Rectal smooth muscle tissue (tissue), 1 donor: ENCODE data around the gene IL18.

Source experiments
- H3K27ac ChIP-seq: one replicate; pipeline ENCODE4 v1.7.0; 2013; ENCODE audit warnings: low read depth, low read length, inconsistent platforms
- H3K27me3 ChIP-seq: one replicate; pipeline ENCODE4 v1.7.0; 2013; ENCODE audit warnings: low read length; ENCODE audit not compliant: control insufficient read depth, insufficient read depth
- H3K36me3 ChIP-seq: one replicate; pipeline ENCODE4 v1.7.0; 2013; ENCODE audit warnings: low read length; ENCODE audit not compliant: control insufficient read depth, insufficient read depth
- H3K4me1 ChIP-seq: one replicate; pipeline ENCODE4 v1.7.0; 2013; ENCODE audit warnings: low read length; ENCODE audit not compliant: control insufficient read depth, insufficient read depth
- H3K4me3 ChIP-seq: one replicate; pipeline ENCODE4 v1.7.0; 2013; ENCODE audit warnings: low read length
- H3K9ac ChIP-seq: one replicate; pipeline ENCODE4 v1.7.0; 2013; ENCODE audit warnings: low read length

Gene IL18

GRCh38 chr11:112132737-112133136, 31.2 kb downstream of the IL18 start:
- H3K27ac ChIP-seq = no peak overlapping the region
- no peak overlapping the region for H3K4me3 ChIP-seq
- H3K36me3 ChIP-seq = no peaks in the 10 kb centered on the region
- H3K27me3 ChIP-seq = no peaks in the 10 kb centered on the region
- H3K4me1 ChIP-seq = no peaks in the 10 kb centered on the region
- H3K9ac ChIP-seq = no peak overlapping the region

GRCh38 chr11:112129656-112130055, 34.2 kb downstream of the IL18 start:
- no peaks in the 10 kb centered on the region for H3K27me3 ChIP-seq
- no peak overlapping the region for H3K9ac ChIP-seq
- H3K4me1 ChIP-seq = no peaks in the 10 kb centered on the region
- no peak overlapping the region for H3K27ac ChIP-seq
- H3K36me3 ChIP-seq = no peaks in the 10 kb centered on the region
- no peak overlapping the region for H3K4me3 ChIP-seq

GRCh38 chr11:112128483-112129121, 35.3 kb downstream of the IL18 start:
- no peaks in the 10 kb centered on the region for H3K36me3 ChIP-seq
- no peaks in the 10 kb centered on the region for H3K4me1 ChIP-seq
- H3K9ac ChIP-seq = no peak overlapping the region
- H3K27ac ChIP-seq = no peak overlapping the region
- no peaks in the 10 kb centered on the region for H3K27me3 ChIP-seq
- H3K4me3 ChIP-seq = no peak overlapping the region

GRCh38 chr11:112127056-112127455, 36.8 kb downstream of the IL18 start:
- H3K27ac ChIP-seq = no peak overlapping the region
- no peak overlapping the region for H3K9ac ChIP-seq
- H3K36me3 ChIP-seq = no peaks in the 10 kb centered on the region
- H3K4me3 ChIP-seq = no peak overlapping the region
- H3K4me1 ChIP-seq = no peaks in the 10 kb centered on the region
- no peaks in the 10 kb centered on the region for H3K27me3 ChIP-seq

- no peak overlapping the region for H3K4me3 ChIP-seq
- H3K9ac ChIP-seq = no peak overlapping the region
- H3K27ac ChIP-seq = no peak overlapping the region
Observed at GRCh38 chr11:112123129-112123528, 40.8 kb downstream of the IL18 start.

GRCh38 chr11:112121981-112122615, 41.8 kb downstream of the IL18 start:
- H3K4me3 ChIP-seq = no peak overlapping the region
- peaks cover 3% of the 10 kb centered on the region for H3K36me3 ChIP-seq
- no peak overlapping the region for H3K9ac ChIP-seq
- no peak overlapping the region for H3K27ac ChIP-seq
- H3K4me1 ChIP-seq = no peaks in the 10 kb centered on the region
- no peaks in the 10 kb centered on the region for H3K27me3 ChIP-seq

More at GRCh38 chr11:112123129-112123528, 40.8 kb downstream of the IL18 start:
- H3K27me3 ChIP-seq = no peaks in the 10 kb centered on the region
- no peaks in the 10 kb centered on the region for H3K4me1 ChIP-seq
- peaks cover 3% of the 10 kb centered on the region for H3K36me3 ChIP-seq

GRCh38 chr11:112118176-112118575, 45.7 kb downstream of the IL18 start:
- Histone ChIP-seq H3K36me3 (peaks cover 3% of the 10 kb centered on the region), H3K27me3 (no peaks in the 10 kb centered on the region), H3K9ac (no peak overlapping the region), H3K4me1 (no peaks in the 10 kb centered on the region), H3K4me3 (no peak overlapping the region), H3K27ac (no peak overlapping the region)

GRCh38 chr11:112115386-112115785, 48.5 kb downstream of the IL18 start:
- Histone ChIP-seq H3K9ac (no peak overlapping the region), H3K4me1 (no peaks in the 10 kb centered on the region), H3K36me3 (peaks cover 3% of the 10 kb centered on the region), H3K4me3 (no peak overlapping the region), H3K27me3 (no peaks in the 10 kb centered on the region), H3K27ac (no peak overlapping the region)

GRCh38 chr11:112114460-112114859, 49.4 kb downstream of the IL18 start:
- Histone ChIP-seq H3K9ac (no peak overlapping the region), H3K27ac (no peak overlapping the region), H3K4me3 (no peak overlapping the region), H3K4me1 (no peaks in the 10 kb centered on the region), H3K36me3 (peaks cover 3% of the 10 kb centered on the region), H3K27me3 (no peaks in the 10 kb centered on the region)

GRCh38 chr11:112113539-112114457, 50.1 kb downstream of the IL18 start:
- no peak overlapping the region for H3K9ac ChIP-seq
- no peaks in the 10 kb centered on the region for H3K4me1 ChIP-seq
- H3K4me3 ChIP-seq = no peak overlapping the region
- no peaks in the 10 kb centered on the region for H3K36me3 ChIP-seq
- H3K27me3 ChIP-seq = no peaks in the 10 kb centered on the region
- H3K27ac ChIP-seq = no peak overlapping the region

GRCh38 chr11:112106070-112106469, 57.8 kb downstream of the IL18 start:
- no peaks in the 10 kb centered on the region for H3K4me1 ChIP-seq
- H3K27ac ChIP-seq = no peak overlapping the region
- H3K36me3 ChIP-seq = no peaks in the 10 kb centered on the region
- no peak overlapping the region for H3K9ac ChIP-seq
- H3K27me3 ChIP-seq = no peaks in the 10 kb centered on the region
- H3K4me3 ChIP-seq = no peak overlapping the region

- Histone ChIP-seq H3K27ac (no peak overlapping the region), H3K27me3 (no peaks in the 10 kb centered on the region), H3K9ac (no peak overlapping the region), H3K4me3 (no peak overlapping the region), H3K4me1 (no peaks in the 10 kb centered on the region), H3K36me3 (no peaks in the 10 kb centered on the region)
Observed at GRCh38 chr11:112103446-112103845, 60.4 kb downstream of the IL18 start.
